Measurements from ENCODE around the gene EYS. TPM values are rescaled to one million over a fixed set of nuclear protein-coding genes. Genes with fewer than 3 reads are reported as not detected.
"Not testable (repeated sequence)": the region's sequence is repeated elsewhere in the genome, so short reads cannot be mapped to it uniquely, and the experiment has no call there.

Gene EYS
- polyA plus RNA-seq, 4 donors = 0.51 to 0.77 (median 0.61) TPM

DNA sequence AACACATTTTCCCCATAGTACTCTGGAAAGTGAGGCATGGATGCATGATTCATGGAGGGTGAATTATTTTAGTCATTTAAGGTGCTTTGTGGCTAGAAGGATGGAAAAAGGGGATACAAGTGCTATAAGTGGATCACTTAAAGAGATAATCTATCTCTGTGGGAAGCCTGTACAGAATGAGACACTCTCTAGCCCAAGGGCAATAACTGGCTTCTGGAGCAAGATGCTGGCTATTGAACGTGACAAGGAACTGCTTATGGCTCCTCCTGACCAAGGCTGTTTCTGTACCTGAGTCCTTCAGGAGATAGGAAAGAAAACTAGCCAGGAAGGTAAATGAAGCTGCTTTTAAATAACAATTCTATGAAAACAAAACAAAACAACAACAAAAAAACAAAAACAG, 590.7 kb downstream of the EYS start:
- no peak for DNase-seq (ENCODE audit: low read depth in 4 of 4, low spot score in 3 of 4)

DNA sequence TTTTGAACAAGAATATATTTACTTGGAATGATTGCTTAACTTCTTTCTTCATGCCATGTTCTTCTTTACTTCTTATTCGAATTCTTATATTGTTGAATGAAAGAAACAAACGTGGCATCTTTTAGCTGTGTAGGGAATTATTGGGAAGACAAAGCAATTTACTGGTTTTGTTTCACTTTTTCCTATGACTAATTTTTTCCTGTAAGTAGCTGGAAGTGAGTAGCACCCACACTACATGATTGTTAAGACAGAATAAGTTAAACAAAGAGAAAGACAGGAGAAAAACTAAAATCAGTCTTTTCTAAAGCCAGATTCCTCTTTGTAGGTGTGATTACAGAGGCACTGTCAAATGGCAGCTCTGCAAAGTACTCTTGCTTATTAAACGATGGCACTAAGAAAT, 593.4 kb downstream of the EYS start:
- no peak for DNase-seq (ENCODE audit: low read depth in 4 of 4, low spot score in 3 of 4)

DNA sequence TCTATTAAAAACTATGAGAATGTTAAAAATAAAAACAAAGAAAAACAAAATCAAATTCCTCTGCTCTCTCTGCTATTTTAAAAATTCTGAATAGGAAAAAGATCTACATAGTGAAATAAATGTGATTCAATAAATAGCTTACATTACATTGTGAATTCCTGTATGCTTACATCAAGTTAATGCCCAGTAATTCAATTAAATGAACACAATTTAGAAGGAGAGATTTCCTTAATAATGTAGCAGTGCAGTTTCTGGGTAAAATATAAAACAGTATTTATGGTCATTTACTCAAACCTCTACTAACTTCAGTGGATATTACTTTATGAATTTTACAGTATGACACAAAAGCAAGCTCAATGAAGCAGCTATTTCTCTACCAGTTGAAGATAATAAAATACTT, 594.6 kb downstream of the EYS start:
- no peak for DNase-seq (ENCODE audit: low read depth in 4 of 4, low spot score in 3 of 4)

DNA sequence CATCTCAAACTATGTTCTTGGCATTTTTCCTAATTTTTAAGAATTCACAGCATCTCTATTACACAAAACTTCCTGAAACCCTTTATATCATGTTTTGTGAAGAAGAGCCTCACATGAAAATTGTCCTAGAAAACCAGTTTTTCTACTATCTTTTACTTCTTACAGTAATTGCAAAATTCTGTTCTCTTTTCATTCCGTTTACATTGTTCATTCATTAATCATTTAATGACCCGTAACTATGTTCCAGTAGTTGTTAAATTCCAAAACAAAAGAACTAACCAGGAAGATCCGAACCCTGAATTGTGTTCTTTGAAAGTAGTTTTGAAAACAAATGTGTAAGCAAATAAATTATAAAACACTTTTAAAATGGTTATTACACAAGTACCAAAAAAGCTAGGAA, 597.0 kb downstream of the EYS start:
- DNase-seq (ENCODE audit: low read depth in 4 of 4, low spot score in 3 of 4) = no peak

DNA sequence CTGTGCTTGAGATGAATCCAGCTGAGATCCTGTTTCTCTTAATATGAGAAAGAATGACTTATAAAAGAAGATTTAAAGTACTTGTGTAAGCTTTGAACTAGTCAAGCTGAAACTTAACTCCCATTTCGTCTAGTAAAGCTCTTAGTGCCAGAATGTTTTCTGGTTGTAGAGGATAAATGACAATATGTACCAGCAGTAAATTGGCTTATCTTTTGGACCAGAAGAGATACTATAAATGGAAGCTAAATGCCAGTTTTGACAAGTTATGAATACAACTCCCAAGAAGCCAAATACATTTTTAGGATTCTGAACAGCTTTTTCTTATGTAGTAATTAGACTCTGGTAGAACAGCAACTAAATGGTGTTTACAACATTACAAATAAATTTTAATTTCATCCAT, 608.7 kb downstream of the EYS start:
- no peak for DNase-seq (ENCODE audit: low read depth in 4 of 4, low spot score in 3 of 4)

DNA sequence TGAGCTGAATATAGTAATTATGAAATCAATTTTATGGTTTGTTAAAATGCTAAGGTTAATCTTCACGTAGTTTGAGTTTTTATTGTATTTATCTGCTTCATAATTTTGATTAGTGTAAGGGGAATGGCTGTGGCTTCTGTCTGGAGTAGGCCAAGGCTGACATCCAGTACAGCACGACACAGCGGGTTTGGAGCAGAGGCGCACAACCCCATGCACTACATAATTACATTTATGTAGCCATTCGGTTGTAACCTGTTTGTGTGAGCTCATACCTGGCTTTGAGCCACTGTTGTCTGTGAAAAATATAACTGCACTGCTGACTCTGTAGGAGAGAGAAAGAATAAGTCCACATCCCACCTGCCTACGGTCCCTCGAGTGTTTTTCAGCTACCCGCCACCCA, 615.5 kb downstream of the EYS start:
- no peak for DNase-seq (ENCODE audit: low read depth in 4 of 4, low spot score in 3 of 4)

DNA sequence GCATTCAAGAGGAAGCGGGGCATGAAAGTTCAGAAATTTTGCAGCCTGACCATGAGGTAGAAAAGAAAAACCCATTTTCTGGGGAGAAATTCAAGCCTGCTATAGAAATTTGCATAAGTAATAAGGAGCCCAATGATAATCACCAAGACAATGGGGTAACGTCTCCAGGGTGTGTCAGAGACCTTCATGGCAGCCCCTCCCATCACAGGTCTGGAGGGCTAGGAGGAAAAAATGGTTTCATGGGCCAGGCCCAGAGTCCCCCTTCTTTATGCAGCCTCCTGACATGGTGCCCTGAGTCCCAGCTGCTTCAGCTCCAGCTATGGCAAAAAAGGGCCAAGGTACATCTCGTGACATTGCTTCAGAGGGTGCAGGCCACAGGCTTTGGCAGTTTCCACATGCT, 618.5 kb downstream of the EYS start:
- DNase-seq (ENCODE audit: low read depth in 4 of 4, low spot score in 3 of 4) = no peak

DNA sequence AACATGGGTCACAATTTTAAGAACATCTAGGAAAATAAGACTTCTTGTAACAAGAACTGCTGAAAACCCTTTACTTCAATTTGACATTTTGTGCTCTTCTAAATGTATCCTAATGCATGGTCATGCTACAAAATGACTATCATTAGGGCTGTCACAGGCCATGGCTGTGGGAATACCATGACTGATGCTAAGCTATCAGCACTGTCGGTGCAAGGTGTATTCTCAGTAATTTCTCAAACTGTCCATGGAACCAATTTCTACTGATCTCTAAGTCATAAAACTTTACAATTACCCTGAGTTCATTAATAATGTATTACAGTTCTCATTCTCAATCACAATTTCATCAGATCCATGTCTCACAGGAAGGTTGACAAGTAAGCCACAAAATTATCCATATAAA, 625.3 kb downstream of the EYS start:
- DNase-seq (ENCODE audit: low read depth in 4 of 4, low spot score in 3 of 4) = no peak

DNA sequence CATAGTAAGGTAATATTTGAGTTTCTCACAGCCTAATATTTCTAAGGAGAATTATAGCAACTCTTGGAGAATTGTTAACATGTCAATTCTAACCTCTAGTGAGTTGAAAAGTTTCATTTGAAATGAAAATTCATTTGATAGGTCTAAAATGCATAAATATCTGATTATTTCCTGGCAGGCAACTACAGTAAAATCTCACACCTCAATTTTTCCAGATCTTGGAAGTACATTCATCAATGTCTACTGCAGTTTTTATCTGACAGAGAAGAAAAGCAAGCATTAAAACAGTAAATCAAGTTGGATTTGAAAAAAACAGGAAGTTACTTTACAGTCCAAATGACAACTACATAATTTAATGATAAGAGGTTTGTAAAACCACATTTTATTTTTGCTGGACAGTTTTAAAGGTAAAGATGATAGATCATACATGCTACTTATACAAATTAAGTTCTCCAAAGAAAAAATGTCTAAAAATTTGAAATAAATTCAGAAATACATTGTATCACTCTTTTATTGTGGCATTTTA, 631.3 kb downstream of the EYS start:
- DNase-seq (ENCODE audit: low read depth in 4 of 4, low spot score in 3 of 4) = no peak

DNA sequence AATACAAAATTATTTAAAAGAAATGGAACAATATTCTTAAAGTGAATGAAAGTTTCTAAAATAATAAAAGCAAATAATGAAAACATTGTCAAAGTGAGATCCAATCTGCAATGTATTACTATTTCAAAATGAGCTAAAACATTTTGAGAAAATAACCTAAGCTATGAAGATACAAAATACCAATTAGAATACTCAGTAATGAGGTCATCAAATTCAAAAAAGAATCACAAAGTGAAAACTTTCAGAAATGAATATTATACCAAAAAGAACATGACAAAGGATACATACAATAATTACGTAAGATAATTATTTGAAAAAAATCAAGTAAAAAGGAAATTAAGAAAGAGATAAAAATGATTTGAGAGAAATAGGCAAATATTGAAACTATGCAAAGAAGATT, 634.5 kb downstream of the EYS start:
- no peak for DNase-seq (ENCODE audit: low read depth in 4 of 4, low spot score in 3 of 4)

DNA sequence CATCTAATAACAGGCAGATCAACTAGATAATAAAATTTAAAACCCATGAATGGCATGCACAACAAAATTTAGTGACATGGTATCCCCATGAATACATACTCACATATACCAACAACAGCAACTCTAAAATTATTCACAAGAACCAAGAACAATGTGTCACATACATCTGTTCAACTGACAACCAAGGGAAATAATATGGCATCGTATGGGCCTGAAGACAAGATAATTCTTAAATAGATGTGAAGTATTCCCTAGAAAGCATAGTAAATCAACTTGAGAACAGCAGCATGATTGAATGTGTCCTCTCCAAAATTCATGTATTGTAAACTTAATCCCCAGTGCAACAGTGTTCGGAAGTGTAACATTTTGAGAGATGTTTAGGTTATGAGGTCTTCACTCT, 635.5 kb downstream of the EYS start:
- DNase-seq (ENCODE audit: low read depth in 4 of 4, low spot score in 3 of 4) = no peak

DNA sequence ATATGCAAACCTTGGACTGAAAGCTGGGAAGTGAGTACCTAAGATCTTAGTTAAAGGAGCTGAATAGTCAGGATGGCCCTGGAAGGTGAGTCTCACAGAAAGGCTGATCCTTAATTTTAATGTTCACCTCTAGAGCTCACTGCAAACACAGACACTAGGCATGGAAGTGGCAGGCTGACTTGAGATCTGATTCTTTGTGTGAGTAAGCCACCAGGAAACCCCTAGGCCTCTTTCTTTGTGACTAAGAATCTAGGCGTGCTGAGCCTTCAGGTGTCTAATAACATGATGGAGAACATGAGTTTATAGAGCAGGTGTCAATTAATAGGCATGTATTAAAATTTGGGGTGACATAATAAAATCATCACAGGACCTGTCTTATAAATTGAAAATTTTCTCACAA, 642.2 kb downstream of the EYS start:
- DNase-seq (ENCODE audit: low read depth in 4 of 4, low spot score in 3 of 4) = no peak

DNA sequence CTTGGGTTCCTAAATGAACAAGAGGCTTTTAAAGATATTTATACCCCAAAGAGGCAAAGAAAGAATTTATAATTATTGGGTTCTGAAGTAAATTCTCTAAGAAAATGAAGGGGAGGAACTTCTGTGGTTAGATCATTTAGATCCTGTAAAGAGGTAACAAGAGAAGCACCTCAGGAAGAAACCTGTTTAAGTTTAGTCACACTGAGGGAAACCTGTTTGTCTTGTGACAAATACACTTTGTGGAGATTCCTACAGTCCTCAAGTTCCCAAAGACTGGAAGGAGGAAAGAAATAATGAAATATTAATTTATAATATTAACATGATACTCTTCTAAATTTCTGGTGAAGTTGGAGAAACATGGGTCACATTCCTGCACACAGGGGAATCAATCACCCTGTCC, 647.5 kb downstream of the EYS start:
- no peak for DNase-seq (ENCODE audit: low read depth in 4 of 4, low spot score in 3 of 4)

DNA sequence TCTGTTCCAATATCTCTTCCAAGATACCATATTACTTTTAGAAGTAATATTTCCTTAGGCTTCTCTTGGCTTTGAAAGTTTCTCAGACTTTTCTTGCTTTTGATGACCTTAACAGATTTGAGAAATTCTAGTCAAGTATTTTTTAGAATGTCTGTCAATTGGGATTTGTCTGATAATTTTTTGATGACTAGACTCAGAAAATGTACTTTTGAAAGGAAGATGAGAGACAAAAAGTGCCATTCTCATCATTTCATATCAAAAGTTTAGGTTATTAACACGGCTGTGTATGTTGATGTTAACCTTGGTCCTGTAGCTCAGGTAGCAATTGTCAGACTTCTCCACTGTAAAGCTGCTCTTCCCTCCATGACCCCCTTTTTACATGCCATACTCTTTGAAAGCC, 651.5 kb downstream of the EYS start:
- DNase-seq (ENCODE audit: low read depth in 4 of 4, low spot score in 3 of 4) = no peak

DNA sequence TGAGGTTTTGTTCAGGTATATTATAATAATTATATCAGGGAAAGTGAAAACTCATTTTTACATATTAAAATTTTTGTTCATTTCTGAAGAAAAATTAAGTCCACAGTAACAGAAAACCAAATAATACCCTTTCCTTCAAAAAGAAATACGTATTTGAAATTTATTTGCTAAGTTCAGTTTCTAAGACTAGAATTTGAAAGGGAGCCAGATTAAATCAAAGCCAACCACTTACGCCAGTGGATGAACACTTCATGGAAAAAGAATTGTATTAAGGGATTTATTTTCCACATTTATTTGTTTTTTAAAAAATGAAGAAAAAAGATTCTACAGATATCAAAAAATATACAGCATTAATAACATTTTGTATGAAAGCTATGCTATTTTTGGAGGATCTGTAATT, 654.4 kb downstream of the EYS start:
- DNase-seq (ENCODE audit: low read depth in 4 of 4, low spot score in 3 of 4) = no peak

DNA sequence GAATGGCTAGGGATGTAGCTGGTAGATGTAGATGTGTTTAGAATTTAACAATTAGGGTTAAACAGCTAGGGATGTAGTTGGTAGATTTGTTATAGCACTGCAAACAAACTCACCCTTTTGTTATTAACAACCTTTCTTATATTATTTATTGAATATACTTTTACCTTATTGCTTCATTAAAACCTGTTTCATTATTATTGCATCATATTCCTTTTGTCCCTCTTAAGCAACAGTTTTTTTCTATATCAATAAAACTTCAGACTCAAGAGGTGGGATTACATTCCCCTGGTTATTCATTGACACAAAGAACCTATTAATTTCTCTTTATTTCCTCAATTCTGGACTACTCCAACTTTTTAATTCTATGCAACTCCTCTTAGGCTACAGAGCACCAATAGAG, 661.2 kb downstream of the EYS start:
- no peak for DNase-seq (ENCODE audit: low read depth in 4 of 4, low spot score in 3 of 4)

DNA sequence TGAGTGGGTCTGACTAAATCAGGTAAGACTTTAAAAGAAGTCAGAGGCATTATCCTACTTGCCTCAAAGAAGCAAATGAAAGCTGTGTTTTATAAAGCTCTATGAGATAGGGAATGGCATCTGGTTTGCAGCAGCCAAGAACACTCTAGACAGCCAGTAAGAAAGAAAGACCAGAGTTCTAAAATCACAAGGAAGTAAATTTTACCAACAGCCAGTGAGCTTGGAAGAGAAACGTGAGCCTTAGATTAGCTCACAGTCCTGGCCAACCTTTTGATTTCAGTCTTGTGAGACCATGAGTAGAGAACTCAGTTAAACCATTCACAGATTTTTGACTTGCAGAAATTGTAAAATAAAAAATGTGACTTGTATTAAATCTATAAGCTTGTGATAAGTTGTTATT, 693.0 kb downstream of the EYS start:
- no peak for DNase-seq (ENCODE audit: low read depth in 4 of 4, low spot score in 3 of 4)

DNA sequence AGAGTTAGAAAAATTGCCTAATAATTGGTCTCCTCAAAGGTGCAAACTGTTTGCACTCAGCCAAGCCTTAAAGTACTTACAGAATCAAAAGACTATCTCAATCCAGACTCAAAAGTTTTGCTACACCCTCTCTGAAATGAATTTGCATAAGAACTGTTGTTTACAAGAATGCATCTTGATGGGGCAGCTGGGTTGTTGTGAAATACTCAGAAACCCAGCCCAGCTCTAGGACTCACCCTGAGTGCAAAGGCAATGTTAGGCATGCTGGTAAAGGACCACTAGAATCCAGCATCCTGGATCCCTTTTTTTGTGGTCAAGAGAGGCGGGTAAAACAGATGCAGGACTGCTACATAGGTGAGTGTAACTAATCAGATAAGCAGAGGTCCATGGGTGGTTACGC, 700.2 kb downstream of the EYS start:
- DNase-seq (ENCODE audit: low read depth in 4 of 4, low spot score in 3 of 4) = no peak

DNA sequence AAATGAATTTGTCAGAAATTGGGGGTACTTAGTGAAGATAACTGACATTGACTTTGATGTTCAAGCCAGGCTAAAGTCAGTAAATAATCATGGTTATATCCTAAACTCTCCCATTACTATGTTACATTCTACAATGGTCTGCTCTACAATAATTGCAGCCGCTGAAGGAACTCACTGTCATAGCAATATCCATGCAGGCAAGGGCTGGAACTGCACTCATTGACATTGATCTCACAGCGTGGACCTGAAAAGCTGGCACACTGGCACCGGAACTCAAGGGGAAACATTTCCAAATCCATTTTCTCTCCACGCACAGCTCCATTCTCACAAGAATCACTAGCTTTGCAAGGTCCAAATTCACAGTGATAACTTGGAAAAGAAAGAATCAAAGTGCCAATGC, 702.7 kb downstream of the EYS start:
- DNase-seq (ENCODE audit: low read depth in 4 of 4, low spot score in 3 of 4) = no peak

DNA sequence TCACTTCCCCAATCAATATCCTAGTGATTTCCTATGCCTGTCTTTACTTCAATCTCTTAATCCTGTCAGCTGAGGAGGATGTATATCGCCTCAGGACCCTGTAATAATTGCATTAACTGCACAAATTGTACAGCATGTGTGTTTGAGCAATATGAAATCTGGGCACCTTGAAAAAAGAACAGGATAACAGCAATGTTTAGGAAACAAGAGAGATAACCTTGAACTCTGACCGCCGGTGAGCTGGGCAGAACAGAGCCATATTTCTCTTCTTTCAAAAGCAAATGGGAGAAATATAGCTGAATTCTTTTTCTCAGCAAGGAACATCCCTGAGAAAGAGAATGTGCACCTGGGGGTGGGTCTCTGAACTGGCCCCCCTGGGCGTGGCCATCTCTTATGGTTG, 704.1 kb downstream of the EYS start:
- not testable (repeated sequence) for DNase-seq (ENCODE audit: low read depth in 4 of 4, low spot score in 3 of 4)

DNA sequence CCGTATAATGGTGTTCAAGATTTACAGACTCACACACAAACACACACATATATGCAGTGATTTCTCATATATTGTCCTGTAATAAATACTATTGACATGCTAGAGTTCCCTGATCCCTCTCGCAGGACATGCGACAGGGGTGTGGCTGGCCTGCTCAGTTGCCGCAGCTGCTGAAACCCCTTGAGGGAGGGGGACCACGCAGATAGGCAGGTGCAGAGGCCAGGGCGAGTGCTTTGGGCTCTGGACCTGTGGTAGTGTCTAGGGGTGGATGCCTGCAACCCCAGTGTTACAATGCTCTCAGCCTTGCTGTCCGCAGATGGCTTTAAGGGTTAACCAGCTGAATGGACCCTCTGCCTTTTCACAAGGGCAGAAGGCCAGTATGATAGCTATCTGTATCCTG, 706.2 kb downstream of the EYS start:
- DNase-seq (ENCODE audit: low read depth in 4 of 4, low spot score in 3 of 4) = no peak

DNA sequence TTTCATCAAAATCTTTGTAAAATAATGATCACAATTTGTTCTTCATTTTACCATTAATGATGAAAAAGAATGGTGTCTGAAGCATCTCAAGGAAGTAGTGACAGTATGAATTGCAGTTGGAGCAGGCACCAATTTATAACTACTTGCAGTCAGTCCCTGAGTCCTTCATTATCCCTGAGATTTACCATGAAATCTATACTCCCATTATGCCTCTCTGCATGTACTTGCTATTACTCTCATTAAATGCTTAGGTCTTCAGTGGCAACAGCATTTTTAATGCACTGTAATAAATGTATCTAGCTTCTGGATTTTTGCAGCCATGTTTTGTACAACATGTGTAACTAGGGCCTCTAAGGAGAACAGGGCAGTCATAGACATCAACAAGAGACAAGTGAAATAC, 708.8 kb downstream of the EYS start:
- DNase-seq (ENCODE audit: low read depth in 4 of 4, low spot score in 3 of 4) = no peak

DNA sequence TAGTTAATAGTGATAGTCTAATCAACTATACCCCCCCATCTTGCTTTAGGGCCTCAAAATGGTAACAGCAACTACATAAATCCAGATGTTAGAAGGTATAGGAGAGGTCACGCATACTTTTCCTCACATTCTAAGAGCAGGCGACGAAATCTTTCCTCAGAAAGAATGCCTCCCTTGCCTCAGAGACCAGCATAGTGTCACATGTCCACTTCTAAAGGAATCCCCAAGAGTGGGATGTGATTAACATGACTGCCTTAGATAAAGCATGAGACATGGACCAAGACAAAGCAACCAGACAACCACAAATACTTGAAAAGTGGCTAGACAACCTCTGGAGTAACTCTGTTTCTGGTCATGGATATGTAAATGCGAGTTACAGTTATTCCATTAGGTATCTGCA, 710.7 kb downstream of the EYS start:
- DNase-seq (ENCODE audit: low read depth in 4 of 4, low spot score in 3 of 4) = no peak

All from right renal pelvis (tissue), 4 donors.